HG02840 (cell line): Measurements from ENCODE around the gene CGNL1.

Experiments
- ATAC-seq: cut with Tn5 transposase; IDR thresholded peaks from one replicate; pipeline ENCODE4 v1.9.1; 2021; ENCODE audit warnings: mild to moderate bottlenecking, moderate library complexity, moderate number of reproducible peaks; ENCODE audit not compliant: unreplicated experiment, low FRiP score

The CGNL1 gene

DNA sequence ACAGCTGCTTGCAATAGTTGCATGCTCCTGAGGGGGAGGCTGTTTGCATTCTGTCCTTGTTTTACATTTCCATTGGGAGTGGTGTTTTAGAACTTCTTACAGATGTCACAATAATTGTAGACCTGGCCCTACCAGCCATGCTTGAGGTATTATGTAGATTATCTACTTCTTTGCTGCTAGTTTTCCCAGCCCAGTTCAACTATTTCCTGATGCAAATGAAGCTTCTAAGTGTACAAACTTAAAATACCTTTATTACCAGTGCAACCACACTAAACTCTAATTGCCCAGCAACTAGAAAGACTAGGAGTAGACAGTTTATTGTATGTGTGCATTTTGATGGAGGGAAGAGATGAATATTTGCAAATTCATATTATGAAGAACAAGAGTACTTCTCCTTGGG is 110.5 kb downstream of the CGNL1 start:
- ATAC-seq, result no peak

DNA sequence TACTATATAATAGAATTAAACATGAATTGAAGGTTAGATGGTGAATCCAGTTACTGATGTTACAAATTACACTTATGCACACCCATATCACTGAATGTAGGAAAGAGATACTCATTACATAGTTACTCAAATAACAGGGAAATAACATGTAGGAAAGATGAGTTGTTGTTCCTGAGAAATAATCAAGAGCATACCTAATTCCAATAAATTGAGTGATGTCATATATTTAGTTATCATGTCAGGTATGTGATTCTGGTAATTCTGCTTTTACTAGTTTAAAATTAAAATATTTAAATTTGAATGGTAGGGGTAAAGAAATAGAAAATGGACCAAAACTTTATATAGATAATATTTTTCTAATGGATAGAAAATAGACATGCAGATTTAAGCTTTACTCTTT is 112.8 kb downstream of the CGNL1 start:
- no peak for ATAC-seq

DNA sequence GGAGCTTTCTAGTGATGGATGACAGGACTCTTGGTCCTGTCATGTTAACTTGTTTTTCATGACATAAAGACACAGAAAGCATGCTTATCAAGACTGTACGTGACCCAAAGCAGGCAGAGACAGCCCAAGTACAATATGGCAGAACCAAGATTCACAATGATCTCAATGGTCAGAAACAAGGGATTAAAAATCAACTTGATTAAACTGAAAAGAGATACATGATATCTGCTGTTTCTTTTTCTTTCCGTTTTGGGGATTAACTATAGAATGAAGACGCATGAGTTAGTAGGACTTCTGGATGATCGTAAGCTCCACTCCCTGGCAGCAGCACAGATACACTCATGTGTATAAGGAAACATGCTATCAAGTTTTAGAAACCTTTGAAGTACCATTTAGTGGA is 117.0 kb downstream of the CGNL1 start:
- ATAC-seq, result no peak

DNA sequence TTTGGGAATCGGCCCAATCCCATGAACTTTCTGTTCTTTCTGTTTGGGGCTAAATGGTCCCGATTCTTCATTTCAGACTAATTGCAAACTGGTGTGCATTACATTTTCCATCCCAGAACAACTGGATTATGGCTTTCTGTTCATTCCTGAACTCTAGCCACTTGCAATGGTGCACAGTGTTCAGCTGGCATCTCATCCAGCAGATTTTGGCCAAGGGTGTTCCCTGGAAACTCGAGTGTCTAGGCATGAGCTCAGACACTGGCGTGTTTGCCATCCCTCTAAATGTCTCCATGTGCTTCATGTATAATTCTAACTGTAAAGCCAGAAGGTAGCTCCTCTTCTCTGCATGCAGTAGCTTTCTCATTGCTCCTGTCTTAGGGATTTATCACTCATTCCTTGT is 118.3 kb downstream of the CGNL1 start:
- no peak for ATAC-seq

DNA sequence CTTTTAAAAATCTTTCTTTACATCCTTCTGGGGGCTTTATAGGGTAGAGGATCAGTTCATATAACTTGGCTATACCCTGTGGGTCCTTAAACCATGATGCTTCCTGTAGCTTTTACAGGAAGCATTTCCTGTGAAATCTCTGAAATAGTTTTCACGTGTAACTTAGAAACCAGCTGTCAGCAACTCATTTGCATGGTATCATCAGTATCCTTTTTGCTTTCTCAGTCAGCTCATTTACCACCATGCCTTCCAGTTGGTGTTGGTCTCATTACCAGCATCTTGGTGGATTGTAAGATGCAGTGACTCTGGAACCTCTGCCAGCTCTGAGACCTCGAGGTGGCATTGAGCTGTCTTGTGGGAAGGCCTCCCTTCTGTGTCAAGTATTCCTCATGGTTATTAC is 118.7 kb downstream of the CGNL1 start:
- ATAC-seq, result no peak

DNA sequence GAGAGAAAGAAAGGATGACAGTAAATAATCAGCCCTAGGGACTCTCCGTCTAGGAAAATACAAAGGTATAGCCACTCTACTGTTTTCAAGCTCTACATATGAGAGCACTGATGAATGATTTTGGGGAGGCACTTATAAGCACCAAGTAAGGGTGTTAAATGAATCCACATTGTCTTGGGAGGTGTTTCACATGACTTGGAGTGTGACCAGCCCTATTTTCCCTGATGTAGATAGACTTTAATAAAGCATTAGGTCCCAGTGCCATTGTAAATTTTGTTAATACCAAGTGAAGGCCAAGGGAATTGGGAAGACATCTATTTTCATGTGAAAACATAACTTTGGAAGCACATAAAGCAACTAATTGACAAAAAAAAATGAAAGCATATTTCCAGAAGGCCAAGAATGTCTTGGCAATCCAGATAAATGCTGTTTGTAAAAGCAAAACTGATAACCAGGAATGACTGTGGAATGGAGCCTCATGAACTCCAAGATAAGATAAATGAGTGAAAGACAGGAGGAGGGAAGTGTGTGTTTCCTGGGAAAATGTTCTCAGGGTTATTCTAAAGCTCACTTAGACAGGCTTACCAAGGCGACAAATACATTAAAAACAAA is 119.4 kb downstream of the CGNL1 start:
- no peak for ATAC-seq

DNA sequence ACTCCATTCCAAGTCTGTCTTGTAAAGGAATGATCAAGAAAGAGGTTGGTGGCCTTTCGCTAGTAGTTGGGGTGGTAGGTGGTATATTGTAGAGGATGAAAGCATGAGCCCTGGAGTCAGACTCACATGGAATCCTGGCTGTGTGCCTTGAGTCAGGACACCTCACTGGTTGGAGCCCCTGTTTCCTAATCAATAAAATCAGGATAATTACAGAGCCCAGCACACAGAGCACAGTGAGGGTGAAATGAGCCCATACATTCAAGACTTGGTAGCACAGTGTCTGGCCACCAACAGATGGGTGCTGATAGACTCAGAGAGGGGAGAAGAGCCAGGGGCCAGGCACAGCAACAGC is 120.3 kb downstream of the CGNL1 start:
- ATAC-seq, result no peak

DNA sequence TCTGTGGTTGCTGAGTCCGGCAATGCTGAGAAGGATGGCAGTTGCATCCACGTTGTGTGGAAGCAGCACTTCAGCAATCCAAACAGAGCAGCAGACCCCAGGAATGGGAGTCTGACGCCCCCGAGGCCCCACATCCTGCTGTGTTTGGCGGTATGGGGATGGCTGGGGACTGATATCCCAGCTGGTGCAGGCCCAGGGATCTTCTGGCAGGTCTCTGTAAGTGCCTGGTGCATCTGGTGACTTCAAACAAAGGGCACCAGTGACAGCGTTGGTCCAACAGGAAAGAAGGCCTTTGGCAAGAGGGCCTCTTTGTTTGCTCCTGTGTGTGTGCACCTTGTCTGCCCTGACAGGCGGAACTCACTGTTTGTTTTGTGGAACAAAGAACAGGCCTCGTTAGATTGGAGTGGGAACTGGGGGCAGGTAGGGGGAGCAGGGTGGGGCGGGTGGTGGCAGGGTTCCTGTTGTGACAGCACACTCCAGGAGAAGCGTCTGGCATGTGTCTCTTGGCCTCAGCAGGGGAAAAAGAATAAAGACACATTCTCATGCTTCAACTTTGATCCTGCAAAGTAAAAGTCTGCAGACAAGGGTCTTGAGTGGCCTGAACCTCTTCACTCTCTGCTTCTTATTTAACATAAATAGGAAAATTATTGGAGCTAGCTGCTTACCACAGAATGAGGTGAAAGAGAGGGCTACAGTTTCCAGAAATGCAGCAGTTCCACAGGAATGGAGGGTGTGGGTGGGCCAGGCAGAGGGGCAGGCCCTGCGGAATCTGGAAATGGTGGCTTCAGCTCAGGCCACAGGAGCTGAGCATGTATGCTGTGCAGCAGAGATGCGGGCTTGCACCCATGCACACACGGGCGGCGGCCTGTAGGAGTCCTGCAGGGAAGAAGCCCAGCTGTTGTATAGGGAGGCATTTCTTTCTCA is 120.9 kb downstream of the CGNL1 start:
- no peak for ATAC-seq

DNA sequence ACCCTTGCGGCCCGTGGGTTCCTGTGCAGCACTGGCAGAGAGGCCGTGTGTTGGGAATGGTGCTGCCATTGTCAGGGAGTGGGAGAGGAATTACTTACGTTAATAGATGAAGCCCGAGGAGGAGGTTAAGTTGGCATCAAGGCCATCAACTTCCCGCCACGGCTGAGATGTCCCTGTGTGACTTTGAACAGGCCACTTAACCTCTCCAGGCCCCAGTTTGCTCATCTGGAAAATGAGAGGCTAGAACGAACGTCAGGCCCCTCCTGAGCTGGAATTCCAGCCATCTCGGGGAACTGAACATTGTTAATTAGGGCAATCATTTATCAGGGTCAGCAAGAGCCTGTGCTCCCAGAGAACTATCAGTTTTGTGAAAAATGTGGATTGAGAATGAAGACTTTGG is 124.0 kb downstream of the CGNL1 start:
- no peak for ATAC-seq

DNA sequence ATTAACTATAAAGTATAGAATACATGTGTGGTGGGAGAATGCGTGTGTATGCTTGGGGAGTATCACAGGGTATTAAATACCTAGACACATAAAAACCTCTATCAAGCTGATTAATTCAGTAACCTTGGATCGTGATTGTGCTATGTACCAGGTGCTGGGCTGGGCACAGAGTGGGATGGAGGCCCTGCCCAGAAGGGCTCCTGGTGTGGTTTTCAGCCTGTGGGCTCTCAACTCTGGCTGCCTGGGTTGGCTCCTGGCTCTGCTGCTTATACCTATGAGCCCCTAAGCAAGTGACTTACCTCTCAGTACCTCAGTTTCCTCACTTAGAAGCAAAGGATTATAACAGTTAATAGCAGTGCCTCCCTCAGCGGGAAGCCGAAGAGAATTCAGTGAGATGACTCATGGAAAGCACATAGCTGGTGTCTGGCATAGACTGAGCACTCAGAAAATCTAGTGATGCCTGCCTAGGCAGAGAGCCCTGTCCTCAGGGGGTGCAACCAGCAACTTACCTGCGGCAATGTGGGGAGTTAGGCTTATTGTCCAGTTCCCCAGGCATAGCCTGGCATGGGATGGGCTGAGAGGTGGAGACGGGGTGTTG is 124.8 kb downstream of the CGNL1 start:
- ATAC-seq, result no peak

DNA sequence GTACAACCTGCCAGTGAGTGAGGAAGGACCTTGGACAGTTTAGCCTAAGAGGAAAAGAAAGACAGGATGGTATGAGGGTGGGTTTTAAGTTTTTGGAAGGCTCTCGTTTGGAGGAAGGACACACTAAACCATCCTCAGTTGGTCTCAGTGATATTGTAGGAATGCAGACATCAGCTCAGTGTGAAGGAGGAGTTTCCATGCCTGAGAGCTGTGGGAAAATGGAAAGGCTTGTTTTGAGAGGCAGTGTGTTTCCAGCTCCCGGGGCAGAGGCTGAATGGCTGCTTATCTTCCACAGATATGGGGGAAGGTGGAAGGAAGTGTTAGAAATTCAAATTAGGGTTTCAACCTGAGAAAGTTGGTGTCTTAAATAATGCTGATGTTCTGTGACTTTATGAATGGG is 125.8 kb downstream of the CGNL1 start:
- ATAC-seq, result no peak

DNA sequence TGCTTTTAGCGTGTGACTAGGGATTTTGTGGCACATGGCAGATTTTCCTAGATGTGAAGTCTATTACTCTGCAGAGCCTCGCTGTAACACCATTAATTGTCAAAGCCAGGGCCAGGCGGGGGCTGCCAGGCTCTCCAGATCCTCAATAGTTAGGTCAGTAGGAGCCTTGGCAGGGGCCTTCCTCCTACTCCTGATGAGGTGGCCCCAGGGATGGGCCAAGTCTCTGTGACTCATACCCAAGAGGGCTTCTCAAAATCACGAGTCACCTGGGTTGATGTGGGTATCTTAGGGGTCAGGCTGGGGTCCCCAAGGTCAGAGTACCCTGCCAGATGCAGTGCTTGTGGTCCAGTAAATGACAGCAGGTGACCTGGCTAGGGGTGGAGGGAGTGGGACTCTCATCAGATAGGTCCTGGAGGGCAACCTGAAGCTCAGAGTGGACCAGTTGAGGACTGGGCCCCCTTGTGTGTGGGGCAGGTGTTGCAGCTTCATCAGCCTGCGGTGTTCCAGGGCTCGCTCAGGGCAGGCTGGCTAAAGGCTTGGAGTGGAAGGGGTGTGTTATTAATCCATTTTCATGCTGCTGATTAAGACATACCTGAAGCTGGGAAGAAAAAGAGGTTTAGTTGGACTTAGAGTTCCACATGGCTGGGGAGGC is 126.9 kb downstream of the CGNL1 start:
- no peak for ATAC-seq

DNA sequence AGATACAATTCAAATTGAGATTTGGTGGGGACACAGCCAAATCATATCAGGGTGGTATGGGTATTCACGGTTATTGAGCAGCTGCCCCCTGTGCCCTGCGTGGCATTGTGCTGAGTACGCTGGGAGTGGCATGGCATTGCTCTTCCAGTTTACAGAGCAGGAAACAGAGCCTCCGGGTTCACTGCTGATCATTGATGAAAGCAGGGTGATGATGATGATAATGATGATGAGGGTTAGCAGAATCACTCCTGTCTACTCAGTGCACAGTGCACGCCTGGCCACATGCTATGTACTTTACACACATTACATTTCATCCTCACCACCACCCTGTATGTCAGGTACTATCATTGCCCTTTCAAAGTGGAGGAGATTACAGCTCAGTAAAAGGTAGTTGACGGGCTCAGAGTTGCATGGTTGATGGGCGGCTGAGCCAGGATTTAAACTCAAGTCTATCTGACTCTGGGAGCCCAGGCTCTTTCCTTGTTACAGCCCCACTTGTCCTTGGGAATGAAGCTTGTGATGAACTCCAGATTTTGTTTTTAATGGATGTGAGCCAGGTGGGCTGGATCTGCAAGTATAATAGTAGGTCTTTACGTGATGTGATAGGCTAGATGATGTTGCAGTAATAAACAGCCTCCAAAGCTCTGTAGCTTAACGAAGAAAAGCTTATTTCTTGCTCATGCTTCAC is 127.8 kb downstream of the CGNL1 start:
- ATAC-seq, result no peak

DNA sequence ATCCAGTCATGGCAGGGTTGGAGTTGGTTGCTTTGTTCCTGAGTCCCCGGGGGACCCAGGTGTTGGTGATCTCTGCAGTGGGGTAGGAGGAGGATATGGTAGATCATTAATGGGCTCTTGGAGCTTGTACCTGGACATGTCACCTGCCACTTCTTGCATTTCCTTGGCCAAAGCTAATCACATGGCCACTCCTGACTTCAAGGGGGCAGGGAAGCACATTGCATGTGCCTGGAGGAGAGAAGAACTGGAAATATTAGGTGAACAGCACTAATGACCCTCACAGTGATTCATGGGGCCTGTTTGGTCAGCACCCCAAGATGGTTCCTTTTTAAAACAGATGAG is 128.3 kb downstream of the CGNL1 start:
- ATAC-seq, result no peak

DNA sequence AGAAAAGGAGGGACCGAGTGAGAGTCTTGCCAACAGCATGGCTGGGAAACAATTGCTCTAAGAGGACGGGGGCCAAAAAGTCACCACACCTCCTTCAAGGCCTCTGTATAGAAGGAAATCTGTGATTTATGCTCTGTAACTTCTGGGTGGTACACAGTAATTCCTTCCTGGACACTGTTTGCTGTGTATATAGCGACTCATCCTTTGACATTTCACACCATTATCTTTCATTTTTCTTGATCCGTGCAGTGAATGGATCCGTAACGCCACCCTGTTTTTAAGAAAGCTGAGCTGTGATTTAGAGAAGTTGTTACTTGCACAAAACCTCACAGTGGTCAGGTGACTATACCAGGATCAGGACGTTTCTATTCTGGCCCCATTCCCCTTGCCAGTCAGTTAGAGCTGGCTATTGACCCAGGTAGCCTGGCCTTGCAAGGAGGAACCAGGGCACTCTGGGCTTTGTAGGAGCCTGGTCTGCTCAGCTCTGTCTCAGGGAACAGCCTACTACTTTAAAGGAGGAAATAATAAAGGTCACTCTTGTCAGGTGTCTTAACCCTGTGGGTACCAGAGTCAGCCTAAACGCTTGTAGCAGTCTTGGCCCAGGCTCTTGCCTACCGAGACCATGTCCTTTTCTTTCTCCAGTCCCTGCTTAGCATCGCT is 128.9 kb downstream of the CGNL1 start:
- ATAC-seq, result no peak

DNA sequence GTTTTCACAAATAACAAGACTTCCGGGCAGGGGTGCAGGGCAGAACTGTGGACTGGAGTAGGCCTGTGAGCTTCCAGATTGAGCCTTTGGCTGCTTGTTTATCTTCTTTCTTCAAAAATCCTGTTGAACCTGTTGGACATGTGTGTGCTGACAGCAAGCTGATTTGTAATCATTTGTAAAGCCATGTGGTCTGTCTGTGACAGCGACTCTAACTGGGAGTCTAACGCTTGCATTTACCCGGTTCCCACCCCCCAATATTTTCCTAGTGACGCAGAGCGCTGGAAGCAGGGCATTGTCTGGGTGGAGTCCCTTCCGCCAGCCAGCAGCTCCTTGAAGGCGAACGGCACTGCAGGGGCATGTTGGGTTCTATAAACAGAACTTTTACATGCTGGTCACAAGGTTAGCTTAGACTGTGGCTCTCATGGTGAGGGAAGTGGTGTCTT is 129.7 kb downstream of the CGNL1 start:
- no peak for ATAC-seq

DNA sequence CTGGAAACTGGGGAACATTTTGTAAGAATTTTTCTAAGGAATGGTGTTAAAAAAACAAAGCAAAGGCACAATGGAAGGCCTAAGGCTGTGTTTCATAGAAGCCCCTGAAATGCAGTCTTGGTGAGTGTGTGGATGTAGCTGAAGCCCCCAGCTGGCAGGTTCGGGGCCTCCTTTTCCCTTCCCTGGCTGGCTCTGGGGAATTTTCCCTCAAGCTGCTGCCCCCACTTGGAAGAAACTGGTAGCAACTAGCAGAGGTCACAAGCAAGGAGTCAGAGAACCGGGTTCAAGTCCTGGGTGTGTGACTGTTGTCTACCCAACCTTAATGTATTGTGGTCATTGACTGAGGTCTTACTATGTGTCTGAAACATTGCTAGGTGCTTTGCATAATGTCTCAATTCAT is 130.1 kb downstream of the CGNL1 start:
- no peak for ATAC-seq

DNA sequence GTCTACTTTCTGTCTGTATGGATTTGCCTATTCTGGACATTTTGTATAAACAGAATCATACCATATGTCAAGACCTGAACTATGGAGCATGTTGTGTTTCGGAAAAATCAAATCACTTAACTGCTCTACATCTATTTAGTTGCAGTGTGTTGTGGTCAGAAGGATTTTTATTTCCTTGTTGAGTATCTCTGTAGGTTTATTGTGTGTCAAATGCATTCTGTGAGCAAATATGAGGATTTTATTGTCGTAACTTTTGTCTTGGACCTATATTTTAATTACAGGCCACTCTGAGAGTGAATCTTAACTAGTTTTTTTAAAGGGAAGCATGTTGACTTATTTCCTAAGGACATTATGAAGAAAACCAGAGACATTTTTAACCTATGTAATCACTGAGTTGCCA is 130.8 kb downstream of the CGNL1 start:
- ATAC-seq, result no peak

DNA sequence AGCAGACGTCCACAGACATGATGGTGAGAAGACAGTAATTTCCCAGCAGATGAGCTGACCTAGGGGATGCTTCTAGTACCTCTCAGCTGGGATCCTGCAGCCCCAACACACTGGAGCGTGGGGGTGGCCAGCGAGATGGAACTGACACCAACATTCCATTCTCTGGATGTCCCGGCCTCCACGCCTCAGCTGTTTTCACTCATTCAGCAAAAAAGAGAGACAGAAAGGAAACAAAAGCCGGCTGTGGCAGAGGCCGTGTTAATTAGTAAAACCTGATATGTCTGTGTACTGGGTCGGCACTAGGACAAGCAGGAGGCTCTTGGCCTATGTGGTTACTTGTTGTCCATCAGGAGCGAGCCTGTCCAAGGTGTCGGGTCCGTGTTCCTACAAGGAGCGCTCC is 132.8 kb downstream of the CGNL1 start:
- ATAC-seq, result no peak

DNA sequence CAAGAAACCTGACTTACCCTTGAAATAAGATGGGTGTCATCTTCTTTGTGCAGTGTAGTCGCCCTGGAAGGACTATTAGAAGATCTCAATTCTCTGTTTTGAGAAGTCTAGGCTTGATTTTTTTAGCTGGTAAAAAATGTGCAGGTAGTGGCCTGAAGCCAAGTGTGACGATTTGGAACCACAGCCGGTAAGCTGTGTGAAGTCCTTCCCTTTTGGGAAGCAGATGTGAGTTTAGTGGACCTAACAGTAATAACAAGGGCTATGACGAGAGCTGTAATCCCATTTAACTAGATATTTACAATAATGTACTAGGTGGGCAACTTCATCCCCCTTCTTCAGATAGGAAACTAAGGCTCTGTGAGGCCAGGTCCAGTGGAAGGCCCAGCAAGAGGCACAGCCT is 133.7 kb downstream of the CGNL1 start:
- ATAC-seq, result no peak
